Activated CD4-positive, alpha-beta memory T cell treated with anti-CD3 and anti-CD28 coated beads, Interleukin-2, amount 10 ng/mL, durations not matched to agents 7 days and 5 days (primary cell): ENCODE measurements around the gene AJM1. TPM values are rescaled to one million over a fixed set of nuclear protein-coding genes. Genes with fewer than 3 reads are reported as not detected.
"Not testable (repeated sequence)": the region's sequence is repeated elsewhere in the genome, so short reads cannot be mapped to it uniquely, and the experiment has no call there.

Source experiments
- CTCF ChIA-PET: fragments of 350-600 bp; sonication (Branson Sonifier 250); formaldehyde crosslinking; loops from one replicate; lab custom pipeline; 2021; ENCODE audit warnings: antibody characterized with exemption, inconsistent platforms; lab: Charles Lee
- POLR2A ChIA-PET: fragments of 350-600 bp; sonication (Branson Sonifier 250); formaldehyde crosslinking; loops from one replicate; lab custom pipeline; 2021; ENCODE audit warnings: antibody characterized with exemption; lab: Charles Lee
- DNase-seq: peaks from one replicate; pipeline ENCODE4 v3.0.0-alpha.2; 2020
- H3K27ac Mint-ChIP-seq: one replicate; pipeline ENCODE4 v1.8.0; 2021; ENCODE audit warnings: mild to moderate bottlenecking, mixed read lengths
- H3K27me3 Mint-ChIP-seq: one replicate; pipeline ENCODE4 v1.8.0; 2021; ENCODE audit warnings: mixed read lengths
- H3K36me3 Mint-ChIP-seq: one replicate; pipeline ENCODE4 v1.8.0; 2021; ENCODE audit warnings: low read depth, mixed read lengths
- H3K4me1 Mint-ChIP-seq: one replicate; pipeline ENCODE4 v1.8.0; 2021; ENCODE audit warnings: mixed read lengths
- H3K4me3 Mint-ChIP-seq: one replicate; pipeline ENCODE4 v1.8.0; 2021; ENCODE audit warnings: mild to moderate bottlenecking, mixed read lengths
- H3K9me3 Mint-ChIP-seq: one replicate; pipeline ENCODE4 v1.8.0; 2021; ENCODE audit warnings: mixed read lengths
- total RNA-seq, 2 experiments: library from RNA; stranded (reverse); gene quantifications; one replicate each; pipeline ENCODE4 v1.2.3, GENCODE V29; 2021

AJM1 gene
- total RNA-seq, 2 experiments from 2014 or later, result 8.7 TPM

DNA sequence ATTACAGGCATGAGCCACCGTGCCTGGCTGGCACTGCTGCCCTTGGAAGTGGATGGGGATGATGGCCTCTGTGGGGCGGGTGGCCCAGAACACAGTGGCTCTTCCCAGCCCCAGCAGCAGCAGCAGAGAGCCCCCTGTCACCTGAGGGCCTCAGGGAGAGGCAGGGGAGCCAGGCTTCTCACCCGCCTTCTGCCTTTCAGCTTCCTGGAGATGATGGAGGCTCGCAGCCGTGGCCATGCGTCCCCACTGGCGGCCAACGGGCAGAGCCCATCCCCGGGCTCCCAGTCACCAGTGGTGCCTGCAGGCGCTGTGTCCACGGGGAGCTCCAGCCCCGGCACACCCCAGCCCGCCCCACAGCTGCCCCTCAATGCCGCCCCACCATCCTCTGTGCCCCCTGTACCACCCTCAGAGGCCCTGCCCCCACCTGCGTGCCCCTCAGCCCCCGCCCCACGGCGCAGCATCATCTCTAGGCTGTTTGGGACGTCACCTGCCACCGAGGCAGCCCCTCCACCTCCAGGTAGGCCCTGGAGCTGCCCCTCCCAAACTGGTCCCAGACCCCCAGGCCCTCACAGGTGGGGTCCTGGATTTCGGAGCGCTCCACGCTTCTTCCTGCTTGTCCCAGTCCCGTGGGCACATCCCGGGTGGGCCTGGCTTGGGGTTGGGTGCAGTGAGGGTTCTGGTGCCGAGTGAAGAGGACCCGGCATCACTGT is 5.0 kb upstream of the AJM1 start:
- POLR2A ChIA-PET, result no interaction called here
- CTCF ChIA-PET, result no interaction called here
- Mint-ChIP-seq H3K9me3 (no peaks in the 10 kb centered on the region), H3K27me3 (no peaks in the 10 kb centered on the region), H3K4me1 (peaks cover 7% of the 10 kb centered on the region), H3K27ac (no peak overlapping the region), H3K36me3 (peaks cover 9% of the 10 kb centered on the region), H3K4me3 (no peak overlapping the region)
- no peak for DNase-seq

- DNase-seq, H3K4me1 Mint-ChIP-seq, H3K9me3 Mint-ChIP-seq, H3K36me3 Mint-ChIP-seq, POLR2A ChIA-PET, H3K4me3 Mint-ChIP-seq, H3K27ac Mint-ChIP-seq, H3K27me3 Mint-ChIP-seq, CTCF ChIA-PET: not testable (repeated sequence)
These were observed 4.4 kb upstream of the AJM1 start for GRCh38 chr9:136837856-136838277.

DNA sequence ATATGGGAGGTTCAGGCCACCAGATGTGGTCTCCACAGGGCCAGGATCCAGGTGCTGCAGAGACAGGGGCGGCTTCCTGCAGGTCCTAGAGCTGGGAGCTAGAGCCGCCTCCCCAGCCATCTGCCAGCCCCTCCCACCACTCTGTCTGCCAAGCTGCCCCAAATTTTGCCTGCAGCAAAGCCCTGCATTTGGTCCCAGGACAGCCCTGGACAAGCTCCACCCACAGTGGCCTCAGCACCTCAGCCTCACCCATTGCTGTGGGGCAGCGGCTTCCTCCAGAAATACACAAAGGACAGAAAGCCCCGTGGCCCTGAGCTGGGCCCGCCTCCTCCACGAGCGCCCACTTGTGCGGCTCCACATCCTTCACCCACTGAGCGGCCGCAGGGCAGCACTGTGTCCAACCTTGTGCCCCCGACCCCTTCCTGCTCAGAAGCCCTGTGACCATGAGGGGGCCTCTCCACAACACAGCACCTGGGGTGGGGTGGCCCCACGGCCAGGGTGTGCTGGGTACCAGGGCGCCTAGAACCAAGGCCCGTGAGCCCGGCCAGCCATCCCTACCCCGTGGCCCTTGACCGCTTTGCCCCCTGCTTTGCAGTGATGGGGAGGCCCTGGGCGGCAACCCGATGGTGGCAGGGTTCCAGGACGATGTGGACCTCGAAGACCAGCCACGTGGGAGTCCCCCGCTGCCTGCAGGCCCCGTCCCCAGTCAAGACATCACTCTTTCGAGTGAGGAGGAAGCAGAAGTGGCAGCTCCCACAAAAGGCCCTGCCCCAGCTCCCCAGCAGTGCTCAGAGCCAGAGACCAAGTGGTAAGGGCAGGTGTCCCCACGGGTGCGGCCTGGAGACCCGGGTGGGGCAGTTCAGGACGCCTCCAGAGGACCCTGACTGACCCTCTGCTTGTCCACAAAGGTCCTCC is 3.7 kb upstream of the AJM1 start:
- peaks cover 12% of the 10 kb centered on the region for H3K4me1 Mint-ChIP-seq
- DNase-seq, result no peak
- POLR2A ChIA-PET, result no interaction called here
- H3K4me3 Mint-ChIP-seq, result no peak overlapping the region
- peaks cover 6% of the 10 kb centered on the region for H3K36me3 Mint-ChIP-seq
- H3K27me3 Mint-ChIP-seq, result no peaks in the 10 kb centered on the region
- no peak overlapping the region for H3K27ac Mint-ChIP-seq
- H3K9me3 Mint-ChIP-seq, result no peaks in the 10 kb centered on the region
- CTCF ChIA-PET, result no interaction called here

GRCh38 chr9:136839229-136840139 is 2.8 kb upstream of the AJM1 start:
- H3K27me3 Mint-ChIP-seq, result no peaks in the 10 kb centered on the region
- peaks cover 6% of the 10 kb centered on the region for H3K36me3 Mint-ChIP-seq
- ChIA-PET POLR2A (no interaction called here), CTCF (interaction anchor here (1.1 kb wide), 1 partner anchor 221 kb away, joined by 5 read pairs; no protein-coding TSS in a partner anchor)
- H3K4me3 Mint-ChIP-seq, result no peak overlapping the region
- peaks cover 14% of the 10 kb centered on the region for H3K4me1 Mint-ChIP-seq
- H3K9me3 Mint-ChIP-seq, result no peaks in the 10 kb centered on the region
- no peak overlapping the region for H3K27ac Mint-ChIP-seq
- no peak for DNase-seq

DNA sequence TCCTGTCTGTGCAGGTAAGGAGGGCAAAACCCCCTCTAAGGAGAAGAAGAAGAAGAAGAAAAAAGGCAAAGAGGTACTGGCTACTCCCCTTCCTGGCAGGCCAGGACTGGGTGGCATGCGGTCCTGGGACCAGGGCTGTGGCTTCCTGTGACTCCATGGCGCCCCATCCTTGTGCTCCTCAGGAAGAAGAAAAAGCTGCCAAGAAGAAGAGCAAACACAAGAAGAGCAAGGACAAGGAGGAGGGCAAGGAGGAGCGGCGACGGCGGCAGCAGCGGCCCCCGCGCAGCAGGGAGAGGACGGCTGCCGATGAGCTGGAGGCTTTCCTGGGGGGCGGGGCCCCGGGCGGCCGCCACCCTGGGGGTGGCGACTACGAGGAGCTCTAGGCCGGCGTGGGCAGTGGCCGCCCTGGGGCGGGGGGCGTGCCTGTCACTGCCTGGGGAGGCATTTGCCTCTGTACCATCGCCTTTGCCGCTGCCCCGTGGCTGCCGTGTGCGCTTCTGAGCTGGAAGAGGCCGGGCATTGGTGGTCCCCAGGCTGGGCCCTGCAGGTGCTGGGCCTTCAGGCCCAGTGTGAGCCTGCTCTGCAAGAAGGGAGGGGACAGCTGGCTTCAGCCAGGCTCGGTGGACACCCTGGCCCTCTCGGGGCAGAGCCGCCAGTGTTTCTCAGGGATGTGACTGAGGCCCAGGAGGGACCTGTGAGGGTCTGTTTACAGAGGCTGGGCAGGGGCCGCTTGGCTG is 2.0 kb upstream of the AJM1 start:
- peaks cover 2% of the 10 kb centered on the region for H3K27me3 Mint-ChIP-seq
- no peak overlapping the region for H3K4me3 Mint-ChIP-seq
- no peak overlapping the region for H3K27ac Mint-ChIP-seq
- no peaks in the 10 kb centered on the region for H3K9me3 Mint-ChIP-seq
- CTCF ChIA-PET, result interaction anchor here (1.1 kb wide), 1 partner anchor 220 kb away, joined by 5 read pairs; no protein-coding TSS in a partner anchor
- no peak for DNase-seq
- H3K4me1 Mint-ChIP-seq, result peaks cover 16% of the 10 kb centered on the region
- peaks cover 8% of the 10 kb centered on the region for H3K36me3 Mint-ChIP-seq
- POLR2A ChIA-PET, result no interaction called here

- ChIA-PET POLR2A (interaction anchor here (0.7 to 1.8 kb wide), 3 partner anchors 34 to 245 kb away, joined by 3 to 10 read pairs (median 5); partner anchors contain the start of gene RABL6), CTCF (interaction anchor here (1.1 to 2.1 kb wide), 3 partner anchors 31 to 219 kb away, joined by 5 to 9 read pairs (median 5); no protein-coding TSS in a partner anchor)
- Mint-ChIP-seq H3K27me3 (peaks cover 5% of the 10 kb centered on the region), H3K4me1 (peaks cover 16% of the 10 kb centered on the region), H3K4me3 (no peak overlapping the region), H3K36me3 (peaks cover 9% of the 10 kb centered on the region), H3K27ac (no peak overlapping the region), H3K9me3 (no peaks in the 10 kb centered on the region)
- no peak for DNase-seq
These were observed 1.2 kb upstream of the AJM1 start for GRCh38 chr9:136840877-136841645.

GRCh38 chr9:136841646-136842379 is 465 bp upstream of the AJM1 start:
- ChIA-PET CTCF (interaction anchor here (0.8 to 2.8 kb wide), 31 partner anchors 10 to 395 kb away, joined by 3 to 34 read pairs (median 5); partner anchors contain the start of genes FUT7, PAXX, RABL6 and TMEM141), POLR2A (interaction anchor here (0.7 to 1.8 kb wide), 10 partner anchors 13 to 399 kb away, joined by 3 to 10 read pairs (median 4); partner anchors contain the start of genes EDF1, FBXW5, RABL6 and TUBB4B)
- peak overlapping the region; percentile 64 for H3K27ac Mint-ChIP-seq
- peak overlapping the region; percentile 84 for H3K4me3 Mint-ChIP-seq
- DNase-seq, H3K27me3 Mint-ChIP-seq, H3K9me3 Mint-ChIP-seq: not testable (repeated sequence)
- peaks cover 20% of the 10 kb centered on the region for H3K4me1 Mint-ChIP-seq
- H3K36me3 Mint-ChIP-seq, result peaks cover 11% of the 10 kb centered on the region

GRCh38 chr9:136843159-136843800 is 1.0 kb downstream of the AJM1 start:
- POLR2A ChIA-PET, result interaction anchor here (0.6 to 2.3 kb wide), 11 partner anchors 14 to 397 kb away, joined by 3 to 10 read pairs (median 4); partner anchors contain the start of genes EDF1, FBXW5 and TUBB4B

GRCh38 chr9:136843801-136844740 is 1.8 kb downstream of the AJM1 start:
- peak; percentile 67 for DNase-seq
- H3K27me3 Mint-ChIP-seq, result peaks cover 18% of the 10 kb centered on the region
- not testable (repeated sequence) for H3K9me3 Mint-ChIP-seq, H3K27ac Mint-ChIP-seq
- peaks cover 17% of the 10 kb centered on the region for H3K36me3 Mint-ChIP-seq
- POLR2A ChIA-PET, result interaction anchor here (0.8 to 2.3 kb wide), 5 partner anchors 36 to 396 kb away, joined by 3 to 6 read pairs (median 4); partner anchors contain the start of genes RABL6 and TUBB4B
- CTCF ChIA-PET, result interaction anchor here (0.8 to 2.8 kb wide), 8 partner anchors 34 to 220 kb away, joined by 3 to 34 read pairs (median 6); partner anchors contain the start of genes FUT7 and RABL6
- H3K4me3 Mint-ChIP-seq, result peak overlapping the region; percentile 56
- H3K4me1 Mint-ChIP-seq, result peaks cover 29% of the 10 kb centered on the region

More at GRCh38 chr9:136843159-136843800, 1.0 kb downstream of the AJM1 start:
- H3K9me3 Mint-ChIP-seq, DNase-seq: not testable (repeated sequence)
- Mint-ChIP-seq H3K4me3 (peak overlapping the region; percentile 56), H3K4me1 (peaks cover 29% of the 10 kb centered on the region), H3K27me3 (peaks cover 18% of the 10 kb centered on the region), H3K27ac (peak overlapping the region; percentile 26), H3K36me3 (peaks cover 17% of the 10 kb centered on the region)
- CTCF ChIA-PET, result interaction anchor here (1.2 to 2.8 kb wide), 20 partner anchors 11 to 224 kb away, joined by 3 to 34 read pairs (median 7); partner anchors contain the start of genes FUT7, RABL6, TMEM141 and TRAF2
